IPS-18c (cell line): Measurements from ENCODE around the gene ADAMTS17.
"Not testable (repeated sequence)": the region's sequence is repeated elsewhere in the genome, so short reads cannot be mapped to it uniquely, and the experiment has no call there.

ENCODE experiments used
- H3K4me3 ChIP-seq: 2 replicates; pipeline ENCODE4 v1.7.0; 2013; ENCODE audit warnings: low read depth, mild to moderate bottlenecking, low read length, moderate library complexity; ENCODE audit not compliant: insufficient read depth
- H3K9me3 ChIP-seq: one replicate; pipeline ENCODE4 v1.6.1; 2013; ENCODE audit warnings: mild to moderate bottlenecking, low read length, moderate library complexity; ENCODE audit not compliant: control insufficient read depth, insufficient read depth

Gene ADAMTS17

DNA sequence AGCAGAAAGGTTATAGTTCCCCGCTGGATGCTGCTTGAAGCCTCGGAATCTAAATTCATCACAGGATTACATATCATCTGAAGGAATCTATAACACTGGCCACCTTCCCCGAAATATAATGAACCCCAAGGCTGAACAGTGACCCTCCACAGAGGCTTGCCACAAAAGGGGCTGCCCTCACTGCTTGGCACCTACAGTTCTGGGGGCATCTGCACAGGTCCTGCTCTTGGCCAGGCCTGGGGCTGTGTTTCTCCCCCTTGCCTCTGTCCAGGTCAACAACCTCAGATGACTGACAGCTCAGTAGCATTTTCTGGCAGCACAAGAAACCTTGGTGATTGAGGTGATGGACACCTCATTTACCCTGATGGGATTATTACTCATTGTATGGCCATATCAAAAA is 1.5 kb upstream of the ADAMTS17 start:
- Histone ChIP-seq H3K4me3 (no peak overlapping the region), H3K9me3 (no peaks in the 10 kb centered on the region)

DNA sequence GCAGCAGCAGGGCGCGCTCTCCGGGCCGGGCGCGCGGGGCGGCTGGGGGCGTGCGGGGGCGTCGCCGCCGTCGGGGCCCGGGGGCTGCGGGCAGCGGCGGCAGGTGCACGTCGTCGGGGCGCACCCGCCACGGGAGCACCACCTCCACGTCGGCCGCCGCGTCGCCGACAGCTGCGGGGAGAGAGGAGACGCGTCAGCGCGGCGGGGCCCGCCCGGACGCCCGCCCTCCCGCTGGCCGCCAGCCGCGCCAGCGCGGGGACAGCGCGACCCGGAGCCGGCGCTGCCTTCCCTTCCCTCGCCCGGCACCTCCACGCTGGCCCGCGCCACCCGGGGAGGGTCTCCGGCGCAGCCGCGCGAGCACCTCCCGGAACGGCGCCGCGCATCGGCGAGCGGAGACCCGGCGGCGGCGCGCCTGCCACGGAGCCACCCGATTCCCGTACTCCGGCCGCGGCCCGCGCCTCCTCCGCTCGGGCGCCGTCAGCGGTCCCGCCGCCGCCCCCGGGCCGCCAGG is 481 bp downstream of the ADAMTS17 start:
- Histone ChIP-seq H3K9me3 (no peaks in the 10 kb centered on the region), H3K4me3 (peak overlapping the region; percentile 70)

DNA sequence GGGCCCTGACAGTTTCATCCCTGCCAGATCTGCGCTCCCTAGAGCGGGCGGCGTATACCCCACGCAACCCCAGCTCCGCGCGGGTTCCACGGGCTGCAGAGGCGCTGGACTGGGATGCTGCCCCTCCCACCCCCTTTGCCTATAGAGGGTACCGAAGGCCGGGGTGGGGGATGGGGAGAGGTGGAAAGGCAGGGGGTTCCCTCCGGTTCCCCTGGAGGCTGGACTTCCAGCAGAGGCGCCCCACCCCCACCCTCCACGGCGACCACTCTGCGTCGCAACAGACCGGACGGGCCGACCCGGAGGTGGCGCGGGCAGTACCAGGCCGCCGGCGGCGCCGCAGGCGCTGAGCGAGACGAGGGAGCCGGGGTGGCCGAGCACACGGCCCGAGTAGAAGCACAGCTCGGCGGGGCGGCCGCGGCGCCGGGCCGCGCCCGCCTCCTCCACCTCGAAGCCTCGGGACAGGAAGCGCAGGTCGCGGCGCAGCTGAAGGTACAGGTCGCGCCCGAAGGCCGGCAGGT is 995 bp downstream of the ADAMTS17 start:
- H3K4me3 ChIP-seq = peak overlapping the region; percentile 36; the same call in 1 of the 2 replicates

DNA sequence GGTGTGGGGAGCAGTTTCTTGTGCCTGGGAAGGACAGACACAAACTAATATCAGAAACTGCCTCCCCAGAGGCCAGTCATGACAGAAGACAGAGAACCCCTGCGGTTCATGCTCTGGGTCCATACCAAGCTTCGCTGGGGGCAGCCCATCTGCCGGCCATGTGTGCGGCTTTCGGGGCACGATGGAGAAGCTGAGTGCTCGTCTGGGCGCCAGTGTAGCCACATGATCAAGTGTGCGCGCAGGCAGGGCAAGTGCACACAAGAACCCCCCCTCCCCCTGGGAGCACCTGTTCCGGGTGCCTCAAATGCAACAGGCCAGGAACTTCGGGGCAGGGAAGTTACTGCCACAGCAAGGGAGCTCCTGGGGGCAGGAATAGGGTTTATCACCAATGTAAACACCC is 1.8 kb downstream of the ADAMTS17 start:
- no peaks in the 10 kb centered on the region for H3K9me3 ChIP-seq
- no peak overlapping the region for H3K4me3 ChIP-seq

More for the DNA sequence above, 995 bp downstream of the ADAMTS17 start:
- H3K9me3 ChIP-seq = no peaks in the 10 kb centered on the region

DNA sequence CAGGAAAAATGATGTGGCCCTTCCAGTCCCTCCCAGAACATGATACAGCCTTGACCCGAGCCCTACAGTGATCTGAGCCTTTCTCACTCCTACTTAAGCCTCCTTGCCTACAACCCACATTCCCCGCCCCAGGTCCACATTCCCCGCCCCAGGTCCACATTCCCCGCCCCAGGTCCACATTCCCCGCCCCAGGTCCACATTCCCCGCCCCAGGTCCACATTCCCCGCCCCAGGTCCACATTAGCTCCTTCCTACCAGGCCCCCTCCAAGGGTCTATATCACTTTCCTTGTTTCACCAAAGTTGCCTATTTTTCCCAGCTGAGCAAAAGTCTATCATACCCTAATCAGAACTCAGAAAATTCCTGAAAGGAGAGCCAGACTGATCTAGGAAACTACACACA is 2.3 kb downstream of the ADAMTS17 start:
- not testable (repeated sequence) for H3K4me3 ChIP-seq, H3K9me3 ChIP-seq

DNA sequence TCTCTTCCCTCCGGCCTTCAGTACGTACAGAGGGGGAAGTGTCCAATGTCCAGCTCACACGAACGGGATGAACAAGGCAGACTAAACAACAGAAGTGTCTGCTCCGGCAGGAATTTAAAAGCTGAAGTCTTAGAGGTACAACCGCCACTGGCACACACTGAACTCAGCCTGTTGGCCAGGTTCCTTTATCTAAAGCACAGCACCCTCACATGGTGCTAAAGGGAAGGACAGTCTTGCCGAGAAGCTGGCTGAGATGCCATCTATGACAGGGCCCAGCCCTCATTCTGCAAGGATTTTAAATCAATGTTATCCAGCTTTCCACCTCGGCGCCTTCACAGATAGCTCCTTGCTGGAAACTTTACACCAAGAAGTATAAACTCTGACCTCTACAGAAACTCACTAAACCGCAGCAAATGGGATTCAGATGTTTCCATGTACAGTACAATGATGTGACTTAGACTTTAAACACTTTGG is 2.8 kb downstream of the ADAMTS17 start:
- Histone ChIP-seq H3K4me3 (no peak overlapping the region), H3K9me3 (no peaks in the 10 kb centered on the region)

DNA sequence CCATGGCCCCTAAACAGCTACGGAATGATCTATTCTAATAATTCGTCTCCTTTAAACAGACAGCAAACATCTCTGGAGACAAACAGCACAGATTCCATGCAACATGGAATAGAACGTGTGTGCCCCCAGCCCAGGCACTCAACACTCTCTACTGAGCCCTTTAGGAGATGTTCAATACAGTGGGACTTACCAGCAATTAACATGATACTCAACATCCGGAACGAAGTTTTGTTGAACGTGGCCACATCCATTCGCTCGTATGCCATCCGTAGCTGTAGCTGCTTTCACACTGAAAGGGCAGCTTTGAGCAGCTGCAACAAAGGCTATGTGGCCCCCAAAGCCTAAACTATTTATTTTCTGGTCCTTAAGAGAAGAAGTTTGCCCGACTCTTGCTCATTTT is 3.5 kb downstream of the ADAMTS17 start:
- Histone ChIP-seq H3K4me3 (no peak overlapping the region), H3K9me3 (no peaks in the 10 kb centered on the region)

DNA sequence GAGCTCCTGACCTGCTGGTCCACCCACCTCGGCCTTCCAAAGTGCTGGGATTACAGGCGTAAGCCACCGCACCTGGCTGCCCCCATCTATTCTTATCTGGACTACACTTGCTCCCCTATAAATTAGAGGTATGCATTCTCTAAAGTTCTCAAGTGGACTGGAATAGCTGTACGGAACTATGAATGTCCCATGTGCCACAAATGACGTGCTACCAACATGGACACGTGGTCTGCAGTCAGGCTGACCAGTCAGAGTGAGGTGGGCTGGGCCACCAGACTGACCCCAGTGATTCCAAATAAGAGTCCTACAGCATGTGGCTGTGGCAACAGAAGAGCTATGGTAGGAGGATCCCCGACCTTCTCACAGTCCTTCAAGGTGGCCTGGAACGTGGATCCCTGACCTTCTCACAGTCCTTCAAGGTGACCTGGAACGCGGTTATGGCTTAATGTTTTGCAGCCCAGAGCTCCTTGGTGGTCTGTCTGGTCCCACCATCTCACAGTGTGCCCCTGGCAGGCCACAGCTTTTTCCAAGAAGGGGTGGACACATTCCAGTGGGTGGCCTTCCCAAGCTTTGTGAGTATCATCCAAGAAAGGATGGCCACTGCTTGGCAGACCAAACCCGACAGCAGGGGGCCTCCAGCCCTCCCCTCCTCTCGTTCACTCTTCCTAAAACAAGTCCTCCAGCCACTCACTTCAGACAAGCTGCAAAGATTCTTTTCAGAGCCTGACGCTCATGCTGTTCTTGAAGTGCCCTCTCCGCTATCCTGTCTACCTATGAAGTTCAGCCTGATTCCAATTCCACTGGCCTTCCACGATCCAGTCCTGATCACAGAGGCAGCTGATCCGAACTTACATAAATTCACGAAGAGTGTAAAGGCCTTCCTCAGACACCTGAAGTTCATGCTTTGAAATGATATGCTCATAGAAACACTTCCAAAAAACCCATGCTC is 4.4 kb downstream of the ADAMTS17 start:
- Histone ChIP-seq H3K4me3 (no peak overlapping the region), H3K9me3 (no peaks in the 10 kb centered on the region)

DNA sequence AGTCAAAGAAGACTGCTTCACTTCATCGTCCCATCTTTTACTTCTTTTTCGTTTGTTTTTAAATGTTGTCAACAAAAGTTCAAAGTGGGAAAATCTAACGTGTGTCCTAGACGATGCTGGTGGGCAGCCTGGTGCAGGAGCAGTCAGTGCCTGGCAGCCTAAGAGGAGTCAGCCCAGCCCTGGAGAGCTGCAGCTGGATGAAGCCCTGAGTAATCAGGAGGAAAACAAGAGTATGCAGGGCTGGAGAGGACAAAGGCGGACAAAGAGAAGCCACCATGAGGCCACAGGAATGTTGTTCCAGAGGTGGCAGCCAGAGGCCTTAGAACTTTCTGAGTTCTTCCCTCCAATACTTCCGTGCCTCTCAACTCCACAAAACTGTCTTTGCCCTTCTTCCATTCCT is 5.7 kb downstream of the ADAMTS17 start:
- Histone ChIP-seq H3K4me3 (no peak overlapping the region), H3K9me3 (no peaks in the 10 kb centered on the region)

DNA sequence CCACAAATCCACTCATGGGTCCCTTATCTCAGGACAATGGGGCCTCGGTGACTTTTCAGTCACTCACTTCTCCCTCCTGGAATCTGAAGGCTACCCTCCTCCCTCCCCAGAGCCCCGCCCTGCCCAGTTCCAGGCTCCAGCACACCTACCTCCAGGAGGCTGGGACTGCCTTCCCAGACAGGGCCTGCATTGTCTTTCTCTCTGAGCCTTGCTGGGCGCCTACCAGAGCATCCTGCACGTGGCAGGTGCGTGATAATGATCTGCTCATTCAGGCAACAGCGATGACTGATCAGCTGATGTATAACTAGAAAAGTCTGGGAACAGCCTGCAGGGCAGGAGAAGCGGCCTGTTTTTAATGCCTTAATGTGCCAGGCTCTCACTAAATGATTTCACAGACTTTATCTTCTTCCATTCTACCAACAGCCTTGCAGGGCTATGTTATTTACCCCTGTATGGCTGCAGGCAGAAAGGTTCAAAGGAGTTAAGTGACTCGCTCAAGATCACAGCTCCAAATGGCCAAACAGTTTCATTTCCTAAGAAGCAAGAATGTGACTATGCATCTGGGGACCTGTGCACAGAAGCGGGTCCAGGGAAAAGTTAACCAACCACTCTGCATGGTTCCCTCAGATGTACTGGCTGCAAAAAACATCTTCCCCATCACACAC is 6.3 kb downstream of the ADAMTS17 start:
- no peak overlapping the region for H3K4me3 ChIP-seq

DNA sequence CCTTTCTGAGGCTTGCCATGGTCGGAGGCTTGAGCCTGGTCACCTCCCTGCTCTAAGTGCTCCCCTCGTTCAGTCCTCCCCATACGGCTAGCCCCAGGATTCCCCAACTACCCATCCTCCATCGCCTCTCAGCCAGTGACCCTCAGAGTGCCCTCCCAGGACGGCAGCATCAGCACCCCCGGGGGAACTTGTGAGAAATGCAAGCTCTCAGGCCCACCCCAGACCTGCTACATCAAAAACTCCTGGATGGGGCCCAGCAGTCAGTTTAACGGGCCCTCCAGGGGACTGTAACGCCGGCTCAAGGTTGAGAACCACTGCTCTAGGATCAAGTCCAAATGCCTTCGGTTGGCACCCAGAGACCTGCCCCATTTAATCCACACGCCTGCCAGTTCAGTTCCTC is 6.9 kb downstream of the ADAMTS17 start:
- no peak overlapping the region for H3K4me3 ChIP-seq
- no peaks in the 10 kb centered on the region for H3K9me3 ChIP-seq

More for the DNA sequence above, 6.3 kb downstream of the ADAMTS17 start:
- no peaks in the 10 kb centered on the region for H3K9me3 ChIP-seq

DNA sequence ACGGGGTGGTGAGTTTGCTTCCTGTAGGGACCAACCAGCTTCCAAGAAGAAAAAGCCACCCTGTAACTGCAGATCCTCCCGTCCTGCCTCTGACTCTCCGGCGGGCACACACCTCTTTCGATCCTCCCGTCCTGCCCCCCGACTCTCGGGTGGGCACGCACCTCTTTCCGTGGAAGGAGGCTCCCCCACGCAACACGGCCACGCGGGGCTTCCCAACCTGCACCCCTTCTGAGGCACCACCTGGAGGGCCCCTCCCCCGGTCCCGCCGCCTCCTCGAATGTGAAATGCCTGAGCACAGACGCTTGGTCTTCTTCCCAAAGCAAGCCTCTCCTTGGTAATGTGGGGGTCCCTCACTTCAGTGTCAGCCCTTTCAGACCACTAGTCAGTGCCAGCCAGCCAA is 7.3 kb downstream of the ADAMTS17 start:
- H3K9me3 ChIP-seq = no peaks in the 10 kb centered on the region
- H3K4me3 ChIP-seq = no peak overlapping the region

DNA sequence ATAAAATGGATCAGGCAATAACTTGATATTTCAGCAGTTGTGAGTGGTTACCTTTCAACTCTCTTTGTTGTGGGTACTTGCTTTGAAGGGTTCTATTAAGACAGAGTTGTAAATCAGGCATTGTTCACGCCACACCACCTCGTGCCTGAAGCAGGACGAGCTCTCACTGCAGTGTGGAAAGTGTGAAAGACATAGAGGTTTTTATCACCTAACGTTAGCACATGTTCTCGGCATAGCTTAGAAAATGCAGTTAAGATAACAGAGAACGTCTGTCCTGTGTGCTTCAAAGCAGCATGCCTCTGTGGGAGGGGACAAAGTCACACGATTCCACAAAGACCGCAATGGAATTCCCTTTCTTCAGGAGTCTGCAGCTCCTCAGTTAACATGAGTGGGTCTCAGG is 7.8 kb downstream of the ADAMTS17 start:
- Histone ChIP-seq H3K9me3 (no peaks in the 10 kb centered on the region), H3K4me3 (no peak overlapping the region)

DNA sequence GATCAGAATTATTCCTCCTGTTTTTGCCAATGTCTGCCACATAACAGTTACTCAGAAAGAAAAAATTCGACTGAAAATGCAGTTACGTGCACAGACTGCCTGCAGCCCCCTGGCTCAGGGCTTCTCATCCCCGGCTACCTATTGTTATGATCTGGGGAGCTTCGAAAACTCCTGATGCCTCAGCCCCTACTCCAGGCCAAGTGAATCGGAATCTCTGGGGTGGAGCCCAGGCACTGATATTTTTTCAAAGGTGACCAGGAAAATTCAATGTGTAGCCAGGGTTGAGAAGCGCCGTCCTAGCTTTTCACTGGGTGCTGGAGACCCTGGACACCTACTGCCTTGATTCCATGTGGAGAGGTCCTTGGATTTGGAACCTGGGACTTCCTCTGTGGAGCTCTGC is 8.5 kb downstream of the ADAMTS17 start:
- Histone ChIP-seq H3K4me3 (no peak overlapping the region), H3K9me3 (no peaks in the 10 kb centered on the region)

DNA sequence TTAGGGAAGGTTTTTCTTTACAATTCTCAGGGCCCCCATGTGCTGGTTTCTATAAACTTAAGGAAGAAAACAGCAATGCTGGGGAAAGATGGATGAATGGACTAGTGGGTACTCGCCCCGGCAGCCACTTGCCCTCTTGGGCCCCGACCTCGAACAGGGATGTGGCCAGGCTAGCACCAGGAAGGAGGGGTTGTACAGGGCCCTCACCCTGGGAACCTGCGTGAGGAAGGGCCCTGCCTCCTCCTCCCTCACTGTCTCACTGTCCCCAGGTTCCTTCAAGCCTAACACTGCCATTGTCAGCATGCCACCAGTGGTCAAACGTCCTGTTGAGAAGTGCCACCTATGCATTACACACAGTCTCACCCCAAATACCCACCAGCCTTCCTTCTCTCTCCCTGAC is 9.1 kb downstream of the ADAMTS17 start:
- Histone ChIP-seq H3K9me3 (no peaks in the 10 kb centered on the region), H3K4me3 (no peak overlapping the region)

DNA sequence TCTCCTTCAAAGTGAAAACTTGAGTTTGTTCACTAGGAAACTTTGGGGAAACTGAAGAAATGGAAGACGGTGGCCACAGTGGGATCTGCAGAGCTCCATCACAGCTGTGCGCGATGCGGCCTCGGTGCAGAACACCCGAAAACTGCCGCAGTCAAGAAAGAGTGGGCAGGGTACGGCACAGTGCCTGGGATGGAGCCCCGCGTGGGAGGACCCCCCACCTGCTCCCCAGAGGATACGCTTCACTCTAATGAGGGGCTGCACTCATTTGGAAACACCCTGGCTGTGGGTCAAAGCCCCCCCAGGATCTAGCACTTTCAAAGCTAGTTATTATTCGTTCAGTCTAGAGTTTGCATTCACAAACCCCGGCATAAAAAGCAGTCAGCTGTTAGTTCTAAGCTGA is 9.5 kb downstream of the ADAMTS17 start:
- no peaks in the 10 kb centered on the region for H3K9me3 ChIP-seq
- no peak overlapping the region for H3K4me3 ChIP-seq

DNA sequence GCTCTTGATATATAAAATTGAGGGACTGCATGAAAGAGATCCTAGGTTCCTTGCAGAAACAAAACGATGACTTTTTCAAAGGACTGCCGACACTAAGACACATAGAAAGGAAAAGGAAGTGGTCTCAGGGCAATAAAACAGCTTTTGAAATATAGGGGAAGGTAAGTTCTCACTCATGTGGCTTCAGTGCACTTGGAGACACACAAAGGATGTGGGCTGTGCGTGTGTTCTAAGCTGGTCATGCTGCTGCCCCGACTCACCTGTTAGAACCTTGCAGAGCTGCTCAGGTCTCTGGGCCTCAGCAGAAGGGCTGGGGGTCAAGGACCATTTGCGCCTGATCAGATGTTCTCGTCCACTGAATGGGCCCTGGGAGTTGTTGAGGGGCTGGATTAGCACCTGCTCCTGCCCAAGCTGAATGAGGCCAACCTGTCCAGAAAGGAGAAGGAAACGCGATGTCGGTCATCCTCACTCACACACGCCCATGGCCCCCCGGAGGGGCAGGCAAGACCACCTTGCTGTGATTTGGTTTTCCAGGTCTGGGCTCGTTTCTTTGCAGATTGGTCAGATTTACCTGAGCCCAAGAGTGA is 11.1 kb downstream of the ADAMTS17 start:
- no peaks in the 10 kb centered on the region for H3K9me3 ChIP-seq
- no peak overlapping the region; the same call in 1 of the 2 replicates for H3K4me3 ChIP-seq
